HUES6 (cell line): ENCODE data around the gene ARHGEF2.

ENCODE experiments used
- H3K27ac ChIP-seq: 2 replicates; pipeline ENCODE4 v1.7.0; 2013; ENCODE audit warnings: low read depth, mild to moderate bottlenecking, low read length, inconsistent platforms
- H3K27me3 ChIP-seq: 2 replicates; pipeline ENCODE4 v1.6.1; 2013; ENCODE audit warnings: low read length; ENCODE audit not compliant: control insufficient read depth, insufficient read depth
- H3K36me3 ChIP-seq: 2 replicates; pipeline ENCODE4 v1.6.1; 2013; ENCODE audit warnings: low read length; ENCODE audit not compliant: control insufficient read depth, insufficient read depth
- H3K4me1 ChIP-seq: 2 replicates; pipeline ENCODE4 v1.6.1; 2013; ENCODE audit warnings: low read length; ENCODE audit not compliant: control insufficient read depth, insufficient read depth
- H3K4me3 ChIP-seq: 2 replicates; pipeline ENCODE4 v1.5.1; 2013; ENCODE audit warnings: low read depth, low read length
- H3K9ac ChIP-seq: one replicate; pipeline ENCODE4 v1.6.1; 2013; ENCODE audit warnings: mild to moderate bottlenecking, low read length
- H3K9me3 ChIP-seq: 2 replicates; pipeline ENCODE4 v1.6.1; 2013; ENCODE audit warnings: low read depth, low read length; ENCODE audit not compliant: control insufficient read depth, insufficient read depth

ARHGEF2 gene

DNA sequence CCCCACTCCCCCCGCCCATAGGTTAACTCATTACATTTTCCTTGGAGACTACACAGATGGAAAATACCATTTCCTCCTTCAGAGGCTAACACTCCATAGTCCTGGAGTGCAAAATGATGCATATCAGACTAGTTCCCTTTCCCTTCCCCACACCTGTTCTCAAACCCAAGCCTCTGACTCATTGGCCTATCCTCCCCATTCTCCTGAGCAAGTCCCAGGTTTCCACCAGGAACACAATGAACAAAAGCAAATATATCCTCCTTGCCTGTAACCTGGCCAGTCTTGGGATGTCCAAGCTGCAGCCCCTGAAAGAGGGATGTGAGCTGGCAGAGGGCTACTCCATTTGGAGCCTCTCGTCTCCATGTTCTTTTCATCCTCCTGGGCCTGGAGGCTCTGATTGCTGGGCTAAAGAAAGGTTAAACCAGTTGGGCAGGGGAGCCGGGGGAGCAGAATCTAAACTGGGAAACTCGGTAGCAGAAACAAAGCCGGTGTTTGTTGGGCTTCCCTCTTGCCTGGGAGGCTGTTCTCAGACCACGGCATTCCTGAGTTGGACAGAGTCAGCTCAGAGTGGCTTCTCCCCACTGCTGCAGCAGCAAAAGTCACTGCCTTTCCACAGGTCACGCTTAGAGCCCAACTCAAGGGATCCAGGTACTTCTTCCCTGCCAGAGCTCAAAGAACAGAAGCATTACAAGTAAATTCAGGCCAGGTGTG, 28.5 kb upstream of the ARHGEF2 start:
- Histone ChIP-seq H3K27ac (no peak overlapping the region), H3K4me1 (no peaks in the 10 kb centered on the region), H3K36me3 (peaks cover 33% of the 10 kb centered on the region), H3K9me3 (no peaks in the 10 kb centered on the region), H3K9ac (no peak overlapping the region), H3K27me3 (no peaks in the 10 kb centered on the region), H3K4me3 (no peak overlapping the region)

GRCh38 chr1:156004843-156005584, 26.7 kb upstream of the ARHGEF2 start:
- no peaks in the 10 kb centered on the region for H3K27me3 ChIP-seq
- peaks cover 15% of the 10 kb centered on the region for H3K36me3 ChIP-seq
- no peak overlapping the region for H3K27ac ChIP-seq
- no peak overlapping the region for H3K4me3 ChIP-seq
- H3K4me1 ChIP-seq: no peaks in the 10 kb centered on the region
- no peaks in the 10 kb centered on the region for H3K9me3 ChIP-seq
- H3K9ac ChIP-seq: no peak overlapping the region

- Histone ChIP-seq H3K9me3 (no peaks in the 10 kb centered on the region), H3K27me3 (no peaks in the 10 kb centered on the region), H3K4me3 (no peak overlapping the region), H3K36me3 (peaks cover 3% of the 10 kb centered on the region), H3K4me1 (no peaks in the 10 kb centered on the region), H3K9ac (no peak overlapping the region), H3K27ac (no peak overlapping the region)
Measured at GRCh38 chr1:156003923-156004188, 25.5 kb upstream of the ARHGEF2 start.

DNA sequence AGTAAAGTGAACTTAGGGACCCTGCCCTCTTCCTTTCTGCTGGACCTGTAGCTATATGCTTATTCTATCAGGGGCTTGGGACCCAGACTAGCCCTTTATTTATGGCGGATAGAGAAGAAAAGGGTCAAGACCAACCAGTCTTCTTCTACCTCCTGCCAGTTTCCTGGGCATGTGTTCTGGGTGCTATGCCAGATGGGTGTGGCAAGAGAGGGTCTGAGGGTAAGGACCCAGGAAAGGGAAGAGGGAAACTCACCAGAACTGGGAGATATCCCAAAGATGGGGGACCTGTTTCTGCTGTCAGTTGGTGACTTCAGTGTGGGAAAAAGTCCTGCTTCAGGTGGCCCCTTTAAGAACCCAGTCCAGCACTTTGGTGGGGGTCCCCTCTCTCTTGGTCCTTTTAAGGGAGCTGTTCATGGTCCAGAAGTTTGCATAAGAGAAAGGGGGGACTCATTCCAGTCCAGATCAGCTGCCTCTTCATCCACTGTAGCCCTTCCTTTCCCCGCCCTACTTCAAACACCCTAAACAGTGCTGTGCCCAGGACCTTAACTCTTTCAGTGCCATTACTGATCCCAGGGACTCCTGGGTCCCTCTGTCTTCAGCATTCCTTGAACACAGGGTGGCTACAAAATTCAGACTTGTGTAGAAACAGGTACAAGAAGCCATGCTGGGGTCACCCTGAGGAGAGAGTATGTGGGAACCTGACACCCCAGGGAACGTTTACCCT, 24.0 kb upstream of the ARHGEF2 start:
- no peaks in the 10 kb centered on the region for H3K27me3 ChIP-seq
- no peak overlapping the region for H3K9ac ChIP-seq
- H3K36me3 ChIP-seq: no peaks in the 10 kb centered on the region
- H3K9me3 ChIP-seq: no peaks in the 10 kb centered on the region
- H3K4me1 ChIP-seq: no peaks in the 10 kb centered on the region
- H3K4me3 ChIP-seq: no peak overlapping the region
- no peak overlapping the region for H3K27ac ChIP-seq

- Histone ChIP-seq H3K4me1 (no peaks in the 10 kb centered on the region), H3K9ac (no peak overlapping the region), H3K27ac (no peak overlapping the region), H3K9me3 (no peaks in the 10 kb centered on the region), H3K36me3 (no peaks in the 10 kb centered on the region), H3K4me3 (no peak overlapping the region), H3K27me3 (no peaks in the 10 kb centered on the region)
Measured at GRCh38 chr1:156001662-156002171, 23.4 kb upstream of the ARHGEF2 start.

DNA sequence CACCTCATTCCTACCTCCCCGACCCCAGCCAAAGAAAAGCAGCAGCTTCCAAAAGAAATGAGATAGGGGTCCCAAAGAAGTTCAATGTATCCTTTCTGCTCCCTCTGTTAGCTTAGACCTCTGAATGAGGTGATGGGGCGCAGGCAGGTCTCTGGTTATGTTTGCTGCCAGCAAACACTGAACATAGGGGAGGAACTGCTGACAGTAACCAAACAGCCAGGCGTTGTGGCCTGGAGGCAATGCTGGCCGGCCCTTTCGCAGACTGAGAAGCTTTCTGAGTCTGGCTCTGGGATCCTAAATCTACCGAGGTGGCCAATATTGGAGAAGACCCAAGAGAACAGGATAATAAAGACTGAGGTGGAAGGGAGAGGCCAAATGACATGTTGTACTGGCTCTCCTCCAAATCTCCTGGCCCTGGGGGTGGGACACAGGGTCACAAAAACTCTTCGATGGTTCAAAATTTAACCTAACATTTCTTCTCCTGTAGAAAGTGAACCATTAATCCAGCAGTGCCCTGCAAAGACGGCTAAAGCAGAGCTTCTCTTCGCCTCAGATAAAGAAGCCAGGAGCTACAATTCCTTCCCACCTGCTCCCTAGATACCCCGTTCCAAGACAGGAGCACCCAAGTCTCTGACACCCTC, 22.8 kb upstream of the ARHGEF2 start:
- Histone ChIP-seq H3K4me3 (no peak overlapping the region), H3K27ac (no peak overlapping the region), H3K4me1 (no peaks in the 10 kb centered on the region), H3K36me3 (no peaks in the 10 kb centered on the region), H3K9me3 (no peaks in the 10 kb centered on the region), H3K9ac (no peak overlapping the region), H3K27me3 (no peaks in the 10 kb centered on the region)

- H3K36me3 ChIP-seq: no peaks in the 10 kb centered on the region
- H3K27ac ChIP-seq: no peak overlapping the region
- no peaks in the 10 kb centered on the region for H3K27me3 ChIP-seq
- H3K9me3 ChIP-seq: no peaks in the 10 kb centered on the region
- no peaks in the 10 kb centered on the region for H3K4me1 ChIP-seq
- H3K9ac ChIP-seq: no peak overlapping the region
- no peak overlapping the region for H3K4me3 ChIP-seq
Measured at GRCh38 chr1:155999964-156000363, 21.6 kb upstream of the ARHGEF2 start.

DNA sequence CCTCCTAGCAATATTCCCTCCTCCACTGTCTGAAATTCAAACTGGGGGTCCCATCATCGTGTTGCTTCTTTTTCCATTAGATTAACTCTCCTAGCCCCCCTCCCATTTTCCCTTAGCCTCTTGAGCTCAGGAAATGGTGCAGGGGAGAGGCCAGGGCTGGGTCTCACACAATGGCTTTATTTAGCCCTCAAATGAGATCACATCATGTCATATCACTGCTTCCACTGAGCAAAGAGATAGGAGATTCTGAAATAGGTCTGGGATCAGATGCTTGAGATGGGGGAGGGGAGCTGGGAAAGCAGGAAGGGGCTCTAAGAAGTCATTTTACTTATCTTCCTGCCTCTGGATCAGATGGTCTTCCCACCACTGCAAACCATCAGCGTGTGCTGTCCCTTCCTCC, 17.8 kb upstream of the ARHGEF2 start:
- Histone ChIP-seq H3K9me3 (no peaks in the 10 kb centered on the region), H3K36me3 (no peaks in the 10 kb centered on the region), H3K4me3 (no peak overlapping the region), H3K27me3 (no peaks in the 10 kb centered on the region), H3K4me1 (no peaks in the 10 kb centered on the region), H3K27ac (no peak overlapping the region), H3K9ac (no peak overlapping the region)

DNA sequence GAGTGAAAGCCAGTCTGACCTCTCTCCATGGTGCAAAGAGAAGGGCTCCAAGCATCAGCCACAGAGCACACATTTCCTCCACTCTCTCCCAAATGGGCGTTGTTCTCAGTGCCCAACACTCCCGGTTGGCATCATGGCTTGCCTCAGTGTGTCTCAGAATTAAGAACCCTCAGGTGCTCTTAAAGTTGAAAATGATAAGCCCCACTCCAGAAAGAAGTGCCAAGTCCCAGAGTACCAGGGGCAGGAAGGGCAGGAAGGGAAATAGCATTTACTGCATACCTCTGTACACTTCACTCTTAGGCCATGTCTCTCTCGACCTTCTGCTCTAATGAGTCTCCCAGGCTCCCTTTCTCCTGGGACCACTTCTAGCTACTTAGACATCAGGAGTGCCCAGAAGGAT, 15.2 kb upstream of the ARHGEF2 start:
- no peaks in the 10 kb centered on the region for H3K27me3 ChIP-seq
- H3K4me1 ChIP-seq: peaks cover 6% of the 10 kb centered on the region; the same call in 1 of the 2 replicates
- H3K4me3 ChIP-seq: no peak overlapping the region
- no peaks in the 10 kb centered on the region for H3K9me3 ChIP-seq
- H3K27ac ChIP-seq: no peak overlapping the region
- no peaks in the 10 kb centered on the region for H3K36me3 ChIP-seq
- H3K9ac ChIP-seq: no peak overlapping the region

GRCh38 chr1:155990005-155990739, 11.8 kb upstream of the ARHGEF2 start:
- Histone ChIP-seq H3K36me3 (no peaks in the 10 kb centered on the region), H3K27ac (no peak overlapping the region), H3K9me3 (no peaks in the 10 kb centered on the region), H3K27me3 (no peaks in the 10 kb centered on the region), H3K4me3 (no peak overlapping the region), H3K9ac (no peak overlapping the region), H3K4me1 (peaks cover 6% of the 10 kb centered on the region; the same call in 1 of the 2 replicates)
